Measurements from ENCODE around the gene ROCK2. TPM values are rescaled to one million over a fixed set of nuclear protein-coding genes. Genes with fewer than 3 reads are reported as not detected.

The ROCK2 gene
- total and polyA plus RNA-seq, 2 experiments from 2014 or later: 34.5 to 59.6 TPM

- Histone ChIP-seq H3K79me2 (no peaks in the 10 kb centered on the region), H3K27ac (no peak overlapping the region), H3K36me3 (replicated peaks; ENCODE audit: insufficient read depth, low read depth) (no peaks in the 10 kb centered on the region), H3K4me3 (no peak overlapping the region), H2AFZ (no peak overlapping the region), H4K20me1 (ENCODE audit: insufficient read depth, poor library complexity, severe bottlenecking) (no peaks in the 10 kb centered on the region), H3K4me1 (ENCODE audit: insufficient read depth) (peaks cover 7% of the 10 kb centered on the region), H3K9me2 (replicated peaks; ENCODE audit: insufficient read depth) (no peaks in the 10 kb centered on the region), H3K4me2 (no peak overlapping the region), H3K27me3 (no peaks in the 10 kb centered on the region), H3K9me3 (ENCODE audit: low read depth) (no peaks in the 10 kb centered on the region)
- WGBS (ENCODE audit: low lambda C conversion rate, missing lambda C conversion rate): 97% methylated on average over 7 of the region's 7 CpGs
- TF ChIP-seq EZH2 (IDR thresholded peaks at IDR 0.05; ENCODE audit: borderline replicate concordance): no peak
- no peak for TF ChIP-seq CTCF (IDR thresholded peaks at IDR 0.05; ENCODE audit: poor library complexity)
- no peak for TF ChIP-seq EZH2phosphoT487 (IDR thresholded peaks at IDR 0.05; ENCODE audit: low read depth, severe bottlenecking, unreplicated experiment)
- DNase-seq (ENCODE audit: low spot score): no peak
These were observed 20.1 kb upstream of the ROCK2 start for GRCh38 chr2:11364565-11364887.

- Histone ChIP-seq H3K4me3 (no peak overlapping the region), H3K36me3 (replicated peaks; ENCODE audit: insufficient read depth, low read depth) (no peaks in the 10 kb centered on the region), H2AFZ (no peak overlapping the region), H4K20me1 (ENCODE audit: insufficient read depth, poor library complexity, severe bottlenecking) (no peaks in the 10 kb centered on the region), H3K27me3 (no peaks in the 10 kb centered on the region), H3K9me3 (ENCODE audit: low read depth) (no peaks in the 10 kb centered on the region), H3K9me2 (replicated peaks; ENCODE audit: insufficient read depth) (no peaks in the 10 kb centered on the region), H3K4me1 (ENCODE audit: insufficient read depth) (peaks cover 12% of the 10 kb centered on the region), H3K4me2 (no peak overlapping the region), H3K79me2 (no peaks in the 10 kb centered on the region), H3K27ac (no peak overlapping the region)
- WGBS (ENCODE audit: low lambda C conversion rate, missing lambda C conversion rate): 90% methylated on average over 9 of the region's 10 CpGs
- no peak for TF ChIP-seq EZH2 (IDR thresholded peaks at IDR 0.05; ENCODE audit: borderline replicate concordance)
- no peak for TF ChIP-seq CTCF (IDR thresholded peaks at IDR 0.05; ENCODE audit: poor library complexity)
- no peak for TF ChIP-seq EZH2phosphoT487 (IDR thresholded peaks at IDR 0.05; ENCODE audit: low read depth, severe bottlenecking, unreplicated experiment)
- no peak for DNase-seq (ENCODE audit: low spot score)
These were observed 19.6 kb upstream of the ROCK2 start for GRCh38 chr2:11363868-11364564.

- Histone ChIP-seq H3K36me3 (replicated peaks; ENCODE audit: insufficient read depth, low read depth) (no peaks in the 10 kb centered on the region), H3K27ac (no peak overlapping the region), H3K79me2 (no peaks in the 10 kb centered on the region), H2AFZ (no peak overlapping the region), H3K9me2 (replicated peaks; ENCODE audit: insufficient read depth) (no peaks in the 10 kb centered on the region), H3K9me3 (ENCODE audit: low read depth) (no peaks in the 10 kb centered on the region), H3K27me3 (no peaks in the 10 kb centered on the region), H3K4me3 (no peak overlapping the region), H4K20me1 (ENCODE audit: insufficient read depth, poor library complexity, severe bottlenecking) (no peaks in the 10 kb centered on the region), H3K4me2 (no peak overlapping the region), H3K4me1 (ENCODE audit: insufficient read depth) (peaks cover 34% of the 10 kb centered on the region)
- WGBS (ENCODE audit: low lambda C conversion rate, missing lambda C conversion rate): 80% methylated on average over 8 of the region's 8 CpGs
- TF ChIP-seq CTCF (IDR thresholded peaks at IDR 0.05; ENCODE audit: poor library complexity) (no peak), EZH2 (IDR thresholded peaks at IDR 0.05; ENCODE audit: borderline replicate concordance) (no peak), EZH2phosphoT487 (IDR thresholded peaks at IDR 0.05; ENCODE audit: low read depth, severe bottlenecking, unreplicated experiment) (no peak)
- DNase-seq (ENCODE audit: low spot score): no peak
These were observed 15.4 kb upstream of the ROCK2 start for GRCh38 chr2:11359865-11360264.
